GM12878 (cell line): ENCODE measurements around the gene ATF6B. TPM values are rescaled to one million over a fixed set of nuclear protein-coding genes. Genes with fewer than 3 reads are reported as not detected.
A peak's percentile ranks its signal among the peaks of the same experiment; 100 is the strongest.

ENCODE experiments used
- ATF7 ChIP-seq: fragments of 450-650 bp; IDR thresholded peaks from 2 replicates; pipeline ENCODE4 v1.6.1; 2016; ENCODE audit warnings: low read depth, mild to moderate bottlenecking
- CREM ChIP-seq: IDR thresholded peaks from 2 replicates; pipeline ENCODE4 v1.6.1; 2014; ENCODE audit warnings: antibody characterized with exemption, low read depth
- DPF2 ChIP-seq: fragments of 450-650 bp; IDR thresholded peaks from 2 replicates; pipeline ENCODE4 v1.6.1; 2017; ENCODE audit warnings: mild to moderate bottlenecking
- EP300 ChIP-seq, 2 experiments: fragments of 150-350 bp in 1 of 2; IDR thresholded peaks; 2 replicates each; pipeline ENCODE4 v1.6.1; 2011 to 2012; ENCODE audit warnings: low read depth in 2 of 2, low read length in 2 of 2, borderline replicate concordance in 1 of 2, improper control_type of control experiment in 1 of 2, inconsistent platforms in 1 of 2; ENCODE audit not compliant: control insufficient read depth in 1 of 2
- GABPA ChIP-seq: IDR thresholded peaks from 2 replicates; pipeline ENCODE4 v1.6.1; 2014; ENCODE audit warnings: antibody characterized with exemption, low read depth, mild to moderate bottlenecking, inconsistent platforms
- IKZF2 ChIP-seq, 2 experiments: fragments of 450-650 bp; IDR thresholded peaks; 2 replicates each; pipeline ENCODE4 v1.6.1; 2017; ENCODE audit warnings: mild to moderate bottlenecking in 2 of 2, moderate library complexity in 2 of 2
- POLR2AphosphoS5 ChIP-seq: IDR thresholded peaks from 2 replicates; pipeline ENCODE4 v1.6.1; 2011; ENCODE audit warnings: mild to moderate bottlenecking, low read length, inconsistent platforms
- POU2F2 ChIP-seq: IDR thresholded peaks from 3 replicates; pipeline ENCODE4 v1.6.1; 2011; ENCODE audit warnings: low read depth, mild to moderate bottlenecking, low read length, borderline replicate concordance
- SREBF1 ChIP-seq: IDR thresholded peaks from 2 replicates; pipeline ENCODE4 v1.6.1; 2012; ENCODE audit warnings: mild to moderate bottlenecking, low read length
- SUPT20H ChIP-seq: IDR thresholded peaks from 2 replicates; pipeline ENCODE4 v1.6.1; 2011; ENCODE audit warnings: low read depth, mild to moderate bottlenecking, low read length, moderate library complexity, borderline replicate concordance; ENCODE audit not compliant: control insufficient read depth
- TARDBP ChIP-seq: IDR thresholded peaks from 2 replicates; pipeline ENCODE4 v1.6.1; 2016; ENCODE audit warnings: borderline replicate concordance
- ZSCAN29 ChIP-seq: fragments of 450-650 bp; IDR thresholded peaks from 2 replicates; pipeline ENCODE4 v1.6.1; 2017; ENCODE audit warnings: mild to moderate bottlenecking, moderate library complexity
- polyA plus RNA-seq, 11 experiments: library from polyadenylated mRNA; depleted of rRNA in 4 of 11; unstranded in 6 of 11; stranded (reverse) in 5 of 11; fragments of >200 nt; fragmentation: Nextera tagmentation in 4 of 11; fragmentation: Illumina TruSeq in 1 of 11; extraction: Ambion mirVana in 4 of 11; extraction: Trizol in 1 of 11; gene quantifications; 1 replicate in 1 of 11; 2 replicates in 10 of 11; pipeline versions ENCODE4 v1.2.1 to v1.2.3, GENCODE V29; 2011 to 2016; ENCODE audit warnings: inconsistent platforms in 2 of 11, missing spikeins in 2 of 11, low read depth in 1 of 11
- total RNA-seq, 4 experiments: library from RNA; depleted of rRNA in 3 of 4; stranded (reverse); fragments of >200 nt in 3 of 4; fragmentation: Illumina TruSeq in 1 of 4; extraction: Trizol in 1 of 4; gene quantifications; 2 replicates each; pipeline versions ENCODE4 v1.2.1 to v1.2.3, GENCODE V29; 2013 to 2021
- TF ChIP-seq, protein P1 (sequence below): fragments of 450-650 bp; IDR thresholded peaks from 2 replicates; pipeline ENCODE4 v1.6.1; 2016; ENCODE audit warnings: mild to moderate bottlenecking
- TF ChIP-seq, protein P2 (sequence below): fragments of 450-650 bp; IDR thresholded peaks from 2 replicates; pipeline ENCODE4 v1.6.1; 2016; ENCODE audit warnings: mild to moderate bottlenecking, moderate library complexity, borderline replicate concordance
- TF ChIP-seq, protein P3 (sequence below): IDR thresholded peaks from 2 replicates; pipeline ENCODE4 v1.6.1; 2012; ENCODE audit warnings: low read depth, low read length, improper control_type of control experiment
- TF ChIP-seq, protein P4 (sequence below): fragments of 450-650 bp; formaldehyde crosslinking; IDR thresholded peaks from 2 replicates; pipeline ENCODE4 v1.4.0; 2020; ENCODE audit warnings: mild to moderate bottlenecking, moderate library complexity
- TF ChIP-seq, protein P5 (sequence below): fragments of 450-650 bp; IDR thresholded peaks from 2 replicates; pipeline ENCODE4 v1.6.1; 2017; ENCODE audit warnings: low read depth, mild to moderate bottlenecking, moderate library complexity

ATF6B gene
- total and polyA plus RNA-seq, 10 of the 15 experiments (the other 5 are each of a cell fraction or from before 2014, with no cell fraction given): 13.6 to 83.9 (median 44.0) TPM

DNA sequence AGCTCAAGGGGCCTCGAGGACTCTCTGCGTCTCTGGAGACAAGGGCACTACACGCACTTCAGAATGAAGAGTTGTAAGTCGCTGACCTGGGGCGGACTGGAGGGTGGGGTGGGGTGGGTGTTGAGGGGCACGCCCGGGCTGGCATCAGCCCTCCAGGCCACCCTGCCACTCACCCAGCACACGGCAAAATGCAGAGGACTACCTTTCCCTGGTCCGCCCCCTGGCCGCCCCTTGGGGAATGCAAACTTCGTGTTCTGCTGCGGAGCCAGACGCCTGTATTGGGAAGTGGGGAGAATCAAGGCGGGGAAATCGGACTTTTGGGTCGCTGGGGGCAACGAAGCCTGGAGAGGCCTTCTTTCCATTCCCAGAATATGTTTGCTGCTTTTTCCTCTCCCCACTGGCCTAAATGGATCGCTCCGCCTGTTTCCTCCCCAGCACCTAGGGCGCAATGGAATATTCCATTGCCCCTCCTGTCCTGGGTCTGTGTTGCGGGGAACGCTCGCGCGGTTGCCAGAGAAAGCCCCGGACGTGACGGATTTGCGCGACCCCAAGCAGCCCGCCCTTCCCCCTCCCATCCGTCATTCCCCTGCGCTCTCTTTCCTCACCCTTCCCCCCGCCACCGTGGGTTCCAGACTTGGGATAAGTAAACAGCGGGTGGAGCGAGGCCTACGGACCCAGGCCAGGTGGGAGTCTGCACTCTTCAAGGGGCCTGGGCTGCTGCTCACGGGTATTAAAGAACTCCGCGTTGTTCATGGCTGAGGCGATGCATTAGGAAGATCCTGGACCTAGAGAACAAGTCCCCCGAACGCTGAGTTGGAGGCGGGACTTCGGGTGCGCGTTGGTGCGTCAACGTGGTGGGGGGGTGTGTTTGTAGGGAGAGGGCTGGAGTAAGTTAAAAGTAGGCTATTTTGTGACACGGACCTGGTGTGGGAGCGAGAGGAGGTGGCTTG, 25.8 kb upstream of the ATF6B start, which contains the start of gene PPT2 (continued):
- TF ChIP-seq, protein P1, sequence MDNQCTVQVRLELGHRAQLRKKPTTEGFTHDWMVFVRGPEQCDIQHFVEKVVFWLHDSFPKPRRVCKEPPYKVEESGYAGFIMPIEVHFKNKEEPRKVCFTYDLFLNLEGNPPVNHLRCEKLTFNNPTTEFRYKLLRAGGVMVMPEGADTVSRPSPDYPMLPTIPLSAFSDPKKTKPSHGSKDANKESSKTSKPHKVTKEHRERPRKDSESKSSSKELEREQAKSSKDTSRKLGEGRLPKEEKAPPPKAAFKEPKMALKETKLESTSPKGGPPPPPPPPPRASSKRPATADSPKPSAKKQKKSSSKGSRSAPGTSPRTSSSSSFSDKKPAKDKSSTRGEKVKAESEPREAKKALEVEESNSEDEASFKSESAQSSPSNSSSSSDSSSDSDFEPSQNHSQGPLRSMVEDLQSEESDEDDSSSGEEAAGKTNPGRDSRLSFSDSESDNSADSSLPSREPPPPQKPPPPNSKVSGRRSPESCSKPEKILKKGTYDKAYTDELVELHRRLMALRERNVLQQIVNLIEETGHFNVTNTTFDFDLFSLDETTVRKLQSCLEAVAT: no peak
- TF ChIP-seq, protein P2, sequence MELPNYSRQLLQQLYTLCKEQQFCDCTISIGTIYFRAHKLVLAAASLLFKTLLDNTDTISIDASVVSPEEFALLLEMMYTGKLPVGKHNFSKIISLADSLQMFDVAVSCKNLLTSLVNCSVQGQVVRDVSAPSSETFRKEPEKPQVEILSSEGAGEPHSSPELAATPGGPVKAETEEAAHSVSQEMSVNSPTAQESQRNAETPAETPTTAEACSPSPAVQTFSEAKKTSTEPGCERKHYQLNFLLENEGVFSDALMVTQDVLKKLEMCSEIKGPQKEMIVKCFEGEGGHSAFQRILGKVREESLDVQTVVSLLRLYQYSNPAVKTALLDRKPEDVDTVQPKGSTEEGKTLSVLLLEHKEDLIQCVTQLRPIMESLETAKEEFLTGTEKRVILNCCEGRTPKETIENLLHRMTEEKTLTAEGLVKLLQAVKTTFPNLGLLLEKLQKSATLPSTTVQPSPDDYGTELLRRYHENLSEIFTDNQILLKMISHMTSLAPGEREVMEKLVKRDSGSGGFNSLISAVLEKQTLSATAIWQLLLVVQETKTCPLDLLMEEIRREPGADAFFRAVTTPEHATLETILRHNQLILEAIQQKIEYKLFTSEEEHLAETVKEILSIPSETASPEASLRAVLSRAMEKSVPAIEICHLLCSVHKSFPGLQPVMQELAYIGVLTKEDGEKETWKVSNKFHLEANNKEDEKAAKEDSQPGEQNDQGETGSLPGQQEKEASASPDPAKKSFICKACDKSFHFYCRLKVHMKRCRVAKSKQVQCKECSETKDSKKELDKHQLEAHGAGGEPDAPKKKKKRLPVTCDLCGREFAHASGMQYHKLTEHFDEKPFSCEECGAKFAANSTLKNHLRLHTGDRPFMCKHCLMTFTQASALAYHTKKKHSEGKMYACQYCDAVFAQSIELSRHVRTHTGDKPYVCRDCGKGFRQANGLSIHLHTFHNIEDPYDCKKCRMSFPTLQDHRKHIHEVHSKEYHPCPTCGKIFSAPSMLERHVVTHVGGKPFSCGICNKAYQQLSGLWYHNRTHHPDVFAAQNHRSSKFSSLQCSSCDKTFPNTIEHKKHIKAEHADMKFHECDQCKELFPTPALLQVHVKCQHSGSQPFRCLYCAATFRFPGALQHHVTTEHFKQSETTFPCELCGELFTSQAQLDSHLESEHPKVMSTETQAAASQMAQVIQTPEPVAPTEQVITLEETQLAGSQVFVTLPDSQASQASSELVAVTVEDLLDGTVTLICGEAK: peak; percentile 62
- TF ChIP-seq SUPT20H (no peak), ZSCAN29 (no peak), GABPA (peak; percentile 75), POU2F2 (no peak), SREBF1 (peak; percentile 85), DPF2 (no peak), CREM (peak; percentile 97), ATF7 (peak; percentile 96), TARDBP (no peak), POLR2AphosphoS5 (peak; percentile 21; the same call in 1 of the 2 replicates), IKZF2 (IDR thresholded peaks at IDR 0.05) (peak; percentile 23 to 51; a peak in 2 of 4 replicates), EP300 (IDR thresholded peaks at IDR 0.05; ENCODE audit: borderline replicate concordance in 1 of 2, control insufficient read depth in 1 of 2, low read depth in 2 of 2, low read length in 2 of 2) (no peak)
- TF ChIP-seq, protein P3, sequence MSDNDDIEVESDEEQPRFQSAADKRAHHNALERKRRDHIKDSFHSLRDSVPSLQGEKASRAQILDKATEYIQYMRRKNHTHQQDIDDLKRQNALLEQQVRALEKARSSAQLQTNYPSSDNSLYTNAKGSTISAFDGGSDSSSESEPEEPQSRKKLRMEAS: 0 out of 2 replicates have a peak, but pooled peaks have one; percentile 22
- TF ChIP-seq, protein P4, sequence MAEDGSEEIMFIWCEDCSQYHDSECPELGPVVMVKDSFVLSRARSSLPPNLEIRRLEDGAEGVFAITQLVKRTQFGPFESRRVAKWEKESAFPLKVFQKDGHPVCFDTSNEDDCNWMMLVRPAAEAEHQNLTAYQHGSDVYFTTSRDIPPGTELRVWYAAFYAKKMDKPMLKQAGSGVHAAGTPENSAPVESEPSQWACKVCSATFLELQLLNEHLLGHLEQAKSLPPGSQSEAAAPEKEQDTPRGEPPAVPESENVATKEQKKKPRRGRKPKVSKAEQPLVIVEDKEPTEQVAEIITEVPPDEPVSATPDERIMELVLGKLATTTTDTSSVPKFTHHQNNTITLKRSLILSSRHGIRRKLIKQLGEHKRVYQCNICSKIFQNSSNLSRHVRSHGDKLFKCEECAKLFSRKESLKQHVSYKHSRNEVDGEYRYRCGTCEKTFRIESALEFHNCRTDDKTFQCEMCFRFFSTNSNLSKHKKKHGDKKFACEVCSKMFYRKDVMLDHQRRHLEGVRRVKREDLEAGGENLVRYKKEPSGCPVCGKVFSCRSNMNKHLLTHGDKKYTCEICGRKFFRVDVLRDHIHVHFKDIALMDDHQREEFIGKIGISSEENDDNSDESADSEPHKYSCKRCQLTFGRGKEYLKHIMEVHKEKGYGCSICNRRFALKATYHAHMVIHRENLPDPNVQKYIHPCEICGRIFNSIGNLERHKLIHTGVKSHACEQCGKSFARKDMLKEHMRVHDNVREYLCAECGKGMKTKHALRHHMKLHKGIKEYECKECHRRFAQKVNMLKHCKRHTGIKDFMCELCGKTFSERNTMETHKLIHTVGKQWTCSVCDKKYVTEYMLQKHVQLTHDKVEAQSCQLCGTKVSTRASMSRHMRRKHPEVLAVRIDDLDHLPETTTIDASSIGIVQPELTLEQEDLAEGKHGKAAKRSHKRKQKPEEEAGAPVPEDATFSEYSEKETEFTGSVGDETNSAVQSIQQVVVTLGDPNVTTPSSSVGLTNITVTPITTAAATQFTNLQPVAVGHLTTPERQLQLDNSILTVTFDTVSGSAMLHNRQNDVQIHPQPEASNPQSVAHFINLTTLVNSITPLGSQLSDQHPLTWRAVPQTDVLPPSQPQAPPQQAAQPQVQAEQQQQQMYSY (CRISPR knock-in tag): no peak
- TF ChIP-seq, protein P5, sequence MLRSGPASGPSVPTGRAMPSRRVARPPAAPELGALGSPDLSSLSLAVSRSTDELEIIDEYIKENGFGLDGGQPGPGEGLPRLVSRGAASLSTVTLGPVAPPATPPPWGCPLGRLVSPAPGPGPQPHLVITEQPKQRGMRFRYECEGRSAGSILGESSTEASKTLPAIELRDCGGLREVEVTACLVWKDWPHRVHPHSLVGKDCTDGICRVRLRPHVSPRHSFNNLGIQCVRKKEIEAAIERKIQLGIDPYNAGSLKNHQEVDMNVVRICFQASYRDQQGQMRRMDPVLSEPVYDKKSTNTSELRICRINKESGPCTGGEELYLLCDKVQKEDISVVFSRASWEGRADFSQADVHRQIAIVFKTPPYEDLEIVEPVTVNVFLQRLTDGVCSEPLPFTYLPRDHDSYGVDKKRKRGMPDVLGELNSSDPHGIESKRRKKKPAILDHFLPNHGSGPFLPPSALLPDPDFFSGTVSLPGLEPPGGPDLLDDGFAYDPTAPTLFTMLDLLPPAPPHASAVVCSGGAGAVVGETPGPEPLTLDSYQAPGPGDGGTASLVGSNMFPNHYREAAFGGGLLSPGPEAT: 0 out of 2 replicates have a peak, but pooled peaks have one; percentile 9
